ENCODE results near the gene IP6K1. TPM values are rescaled to one million over a fixed set of nuclear protein-coding genes. Genes with fewer than 3 reads are reported as not detected.

Gene IP6K1
- total and polyA plus RNA-seq, 7 donors: 13.8 to 37.1 (median 29.1) TPM

GRCh38 chr3:49705390-49705960 is 80.9 kb downstream of the IP6K1 start:
- H3K4me1 ChIP-seq: peaks cover 0 to 2% (median 0%) of the 10 kb centered on the region in 4 donors
- WGBS, 2 donors: 96% methylated on average over 17 of the region's 17 CpGs

GRCh38 chr3:49704629-49705028 is 81.7 kb downstream of the IP6K1 start:
- H3K9me3 ChIP-seq: no peaks in the 10 kb centered on the region
- no peaks in the 10 kb centered on the region for H3K27me3 ChIP-seq
- intact Hi-C loops (cut with DNase I): loop anchor here (5.0 kb wide), 1 partner anchor 198 kb away; the partner anchor contains the start of gene MST1R
- WGBS, 2 donors: 96 to 97% methylated on average over 8 of the region's 8 CpGs
- H3K4me1 ChIP-seq: peaks cover 0 to 2% (median 0%) of the 10 kb centered on the region in 4 donors
- no peak for TF ChIP-seq EP300 (IDR thresholded peaks at IDR 0.05)
- TF ChIP-seq POLR2AphosphoS5 (IDR thresholded peaks at IDR 0.05): no peak
- no peak for TF ChIP-seq CTCF (IDR thresholded peaks at IDR 0.05)
- TF ChIP-seq POLR2A (IDR thresholded peaks at IDR 0.05): no peak
- H3K27ac ChIP-seq: no peak overlapping the region
- DNase-seq: no peak
- H3K4me3 ChIP-seq: no peak overlapping the region
- H3K36me3 ChIP-seq: peaks cover 0 to 71% (median 29%) of the 10 kb centered on the region in 4 donors

More at GRCh38 chr3:49705390-49705960, 80.9 kb downstream of the IP6K1 start:
- H3K27me3 ChIP-seq: no peaks in the 10 kb centered on the region
- no peak overlapping the region for H3K4me3 ChIP-seq
- peaks cover 0 to 62% (median 24%) of the 10 kb centered on the region in 4 donors for H3K36me3 ChIP-seq
- H3K27ac ChIP-seq: no peak overlapping the region
- no peaks in the 10 kb centered on the region for H3K9me3 ChIP-seq
- intact Hi-C loops (cut with DNase I): no loop called here
- no peak for DNase-seq
- no peak for TF ChIP-seq CTCF (IDR thresholded peaks at IDR 0.05)
- TF ChIP-seq EP300 (IDR thresholded peaks at IDR 0.05): no peak

GRCh38 chr3:49703956-49704355 is 82.4 kb downstream of the IP6K1 start:
- peaks cover 0 to 77% (median 30%) of the 10 kb centered on the region in 4 donors for H3K36me3 ChIP-seq
- no peak for TF ChIP-seq EP300 (IDR thresholded peaks at IDR 0.05)
- TF ChIP-seq POLR2A (IDR thresholded peaks at IDR 0.05): no peak
- no peak for TF ChIP-seq POLR2AphosphoS5 (IDR thresholded peaks at IDR 0.05)
- no peak for TF ChIP-seq CTCF (IDR thresholded peaks at IDR 0.05)
- H3K27me3 ChIP-seq: no peaks in the 10 kb centered on the region
- peaks cover 0 to 2% (median 0%) of the 10 kb centered on the region in 4 donors for H3K4me1 ChIP-seq
- H3K4me3 ChIP-seq: no peak overlapping the region
- no peak for DNase-seq
- intact Hi-C loops (cut with DNase I): loop anchor here (5.0 kb wide), 1 partner anchor 198 kb away; the partner anchor contains the start of gene MST1R
- no peak overlapping the region for H3K27ac ChIP-seq
- WGBS, 2 donors: 93 to 96% methylated on average over 7 of the region's 7 CpGs
- no peaks in the 10 kb centered on the region for H3K9me3 ChIP-seq

GRCh38 chr3:49703443-49703927 is 82.9 kb downstream of the IP6K1 start:
- no peak for TF ChIP-seq POLR2AphosphoS5 (IDR thresholded peaks at IDR 0.05)
- peak; percentile 30 to 76 (median 72) for TF ChIP-seq CTCF (IDR thresholded peaks at IDR 0.05)
- H3K9me3 ChIP-seq: no peaks in the 10 kb centered on the region
- H3K27ac ChIP-seq: no peak overlapping the region
- no peak overlapping the region for H3K4me3 ChIP-seq
- intact Hi-C loops (cut with DNase I): loop anchor here (5.0 kb wide), 1 partner anchor 199 kb away; the partner anchor contains the start of gene MST1R
- WGBS, 2 donors: 47 to 59% methylated on average over 14 of the region's 14 CpGs
- H3K27me3 ChIP-seq: no peaks in the 10 kb centered on the region
- H3K4me1 ChIP-seq: peaks cover 0 to 2% (median 0%) of the 10 kb centered on the region in 4 donors
- DNase-seq: peak; percentile 80
- peaks cover 0 to 81% (median 30%) of the 10 kb centered on the region in 4 donors for H3K36me3 ChIP-seq

Data from sigmoid colon (tissue), 7 donors.